IMR-90 (cell line): ENCODE data around the gene PIK3CA. TPM values are rescaled to one million over a fixed set of nuclear protein-coding genes. Genes with fewer than 3 reads are reported as not detected.

Experiments used
- ATAC-seq: fragments of 200-7000 bp; cut with Tn5 transposase; 2 replicates; pipeline ENCODE4 v1.9.1; 2020; ENCODE audit warnings: low read depth, mild to moderate bottlenecking, moderate library complexity
- BruUV-seq: library from RNA; stranded (reverse); fragments of 400-500 nt; replicated peaks from 2 replicates; lab custom pipeline; 2021; lab: Mats Ljungman, UMichigan
- CTCF ChIA-PET: fragments of 300-600 bp; formaldehyde crosslinking; extraction: SDS; loops from one replicate; lab custom pipeline; 2021; ENCODE audit warnings: antibody characterized with exemption; lab: Yijun Ruan, JAX
- POLR2A ChIA-PET: fragments of 300-600 bp; sonication (Branson Sonifier 250); formaldehyde crosslinking; loops from one replicate; lab custom pipeline; 2022; ENCODE audit warnings: antibody characterized with exemption; ENCODE audit not compliant: unreplicated experiment; lab: Charles Lee
- DNase-seq: peaks from one replicate; pipeline ENCODE4 v3.0.0; 2013
- H2AFZ ChIP-seq: replicated peaks from 2 replicates; pipeline ENCODE3; 2013; ENCODE audit warnings: low read length, mild to moderate bottlenecking; ENCODE audit not compliant: poor library complexity
- H2AK5ac ChIP-seq: 2 replicates; pipeline ENCODE4 v1.6.1; 2013; ENCODE audit warnings: low read depth, low read length, inconsistent platforms
- H2AK9ac ChIP-seq: replicated peaks from 2 replicates; pipeline ENCODE3; 2013; ENCODE audit warnings: mild to moderate bottlenecking, low read depth, low read length, moderate library complexity; ENCODE audit not compliant: poor library complexity
- H2BK120ac ChIP-seq: 2 replicates; pipeline ENCODE4 v1.6.1; 2013; ENCODE audit warnings: low read depth, low read length, inconsistent platforms
- H2BK15ac ChIP-seq: 3 replicates; pipeline ENCODE4 v1.6.1; 2013; ENCODE audit warnings: low read depth, low read length, inconsistent platforms
- H2BK20ac ChIP-seq: 2 replicates; pipeline ENCODE4 v1.6.1; 2013; ENCODE audit warnings: low read depth, mild to moderate bottlenecking, inconsistent platforms, low read length, moderate library complexity
- H2BK5ac ChIP-seq: 2 replicates; pipeline ENCODE4 v1.6.1; 2013; ENCODE audit warnings: mild to moderate bottlenecking, low read depth, low read length, inconsistent platforms; ENCODE audit not compliant: poor library complexity, severe bottlenecking
- H3K14ac ChIP-seq: replicated peaks from 2 replicates; pipeline ENCODE4 v1.6.1; 2013; ENCODE audit warnings: low read depth, low read length, inconsistent platforms
- H3K18ac ChIP-seq: 2 replicates; pipeline ENCODE4 v1.6.1; 2013; ENCODE audit warnings: low read depth, low read length, control low read depth
- H3K23ac ChIP-seq: 2 replicates; pipeline ENCODE4 v1.6.1; 2013; ENCODE audit warnings: low read depth, low read length, inconsistent platforms
- H3K27ac ChIP-seq: 2 replicates; pipeline ENCODE4 v1.5.1; 2013; ENCODE audit warnings: mild to moderate bottlenecking, control low read depth, low read length; ENCODE audit not compliant: insufficient read depth
- H3K27me3 ChIP-seq: 2 replicates; pipeline ENCODE4 v1.6.1; 2013; ENCODE audit warnings: low read length; ENCODE audit not compliant: control insufficient read depth, insufficient read depth
- H3K36me3 ChIP-seq: 2 replicates; pipeline ENCODE4 v1.6.1; 2013; ENCODE audit warnings: low read length, mixed read lengths; ENCODE audit not compliant: control insufficient read depth, insufficient read depth
- H3K4ac ChIP-seq: 2 replicates; pipeline ENCODE4 v1.6.1; 2013; ENCODE audit warnings: low read depth, low read length, inconsistent platforms
- H3K4me1 ChIP-seq: 2 replicates; pipeline ENCODE4 v1.6.1; 2013; ENCODE audit warnings: low read length, mixed read lengths; ENCODE audit not compliant: control insufficient read depth, insufficient read depth
- H3K4me2 ChIP-seq: 2 replicates; pipeline ENCODE4 v1.6.1; 2013; ENCODE audit warnings: low read depth, mild to moderate bottlenecking, control low read depth, low read length, moderate library complexity
- H3K4me3 ChIP-seq: 2 replicates; pipeline ENCODE4 v1.5.1; 2013; ENCODE audit warnings: low read depth, mild to moderate bottlenecking, control low read depth, low read length, moderate library complexity; ENCODE audit not compliant: insufficient read depth
- H3K56ac ChIP-seq: 2 replicates; pipeline ENCODE4 v1.6.1; 2013; ENCODE audit warnings: low read length, inconsistent platforms; ENCODE audit not compliant: insufficient read depth; ENCODE audit errors: extremely low read depth
- H3K79me1 ChIP-seq, 2 experiments: 2 replicates each; pipeline ENCODE4 v1.6.1; 2013; ENCODE audit warnings: low read length in 2 of 2, inconsistent platforms in 1 of 2, low read depth in 1 of 2
- H3K9ac ChIP-seq: 2 replicates; pipeline ENCODE4 v1.6.1; 2013; ENCODE audit warnings: low read depth, low read length, control low read depth
- H3K9me1 ChIP-seq: 2 replicates; pipeline ENCODE4 v1.6.1; 2013; ENCODE audit warnings: low read length, inconsistent platforms; ENCODE audit not compliant: insufficient read depth
- H3K9me3 ChIP-seq: 2 replicates; pipeline ENCODE4 v1.6.1; 2013; ENCODE audit warnings: low read length; ENCODE audit not compliant: control insufficient read depth, insufficient read depth
- H4K20me1 ChIP-seq: 2 replicates; pipeline ENCODE4 v1.6.1; 2013; ENCODE audit warnings: low read length, inconsistent platforms; ENCODE audit not compliant: insufficient read depth
- H4K5ac ChIP-seq: 2 replicates; pipeline ENCODE4 v1.6.1; 2013; ENCODE audit warnings: mild to moderate bottlenecking, low read depth, low read length, control low read depth
- H4K8ac ChIP-seq, 2 experiments: 2 replicates each; pipeline ENCODE4 v1.6.1; 2013; ENCODE audit warnings: low read depth in 2 of 2, low read length in 2 of 2, control low read depth in 1 of 2, inconsistent platforms in 1 of 2
- H4K91ac ChIP-seq: 2 replicates; pipeline ENCODE4 v1.6.1; 2013; ENCODE audit warnings: low read depth, low read length, inconsistent platforms; ENCODE audit not compliant: insufficient read depth
- BHLHE40 ChIP-seq: fragments of 150-350 bp; IDR thresholded peaks from 2 replicates; pipeline ENCODE4 v1.6.1; 2016; ENCODE audit warnings: mild to moderate bottlenecking, low read depth, low read length
- CEBPB ChIP-seq: IDR thresholded peaks from 2 replicates; pipeline ENCODE4 v1.6.1; 2012; ENCODE audit warnings: low read depth, low read length, improper control_type of control experiment
- CHD1 ChIP-seq: IDR thresholded peaks from 2 replicates; pipeline ENCODE4 v1.6.1; 2012; ENCODE audit warnings: low read depth, low read length, improper control_type of control experiment
- FOS ChIP-seq: fragments of 150-350 bp; IDR thresholded peaks from 2 replicates; pipeline ENCODE4 v1.6.1; 2016; ENCODE audit warnings: low read depth, low read length
- MAFK ChIP-seq: IDR thresholded peaks from 2 replicates; pipeline ENCODE4 v1.6.1; 2012; ENCODE audit warnings: low read depth, low read length, improper control_type of control experiment
- MAZ ChIP-seq: IDR thresholded peaks from 2 replicates; pipeline ENCODE4 v1.6.1; 2012; ENCODE audit warnings: low read depth, mild to moderate bottlenecking, low read length, improper control_type of control experiment, moderate library complexity, borderline replicate concordance
- MXI1 ChIP-seq: IDR thresholded peaks from 2 replicates; pipeline ENCODE4 v1.6.1; 2012; ENCODE audit warnings: low read depth, mild to moderate bottlenecking, low read length, moderate library complexity, borderline replicate concordance
- NFE2L2 ChIP-seq: fragments of 150-350 bp; IDR thresholded peaks from 2 replicates; pipeline ENCODE4 v1.6.1; 2016; ENCODE audit warnings: low read depth, mild to moderate bottlenecking, low read length
- POLR2A ChIP-seq: IDR thresholded peaks from 2 replicates; pipeline ENCODE4 v1.6.1; 2012; ENCODE audit warnings: mild to moderate bottlenecking, low read depth, low read length
- RAD21 ChIP-seq: IDR thresholded peaks from 2 replicates; pipeline ENCODE4 v1.6.1; 2012; ENCODE audit warnings: low read length, improper control_type of control experiment
- RCOR1 ChIP-seq: IDR thresholded peaks from 2 replicates; pipeline ENCODE4 v1.6.1; 2012; ENCODE audit warnings: mild to moderate bottlenecking, low read length, improper control_type of control experiment; ENCODE audit not compliant: insufficient replicate concordance
- RFX5 ChIP-seq: IDR thresholded peaks from 2 replicates; pipeline ENCODE4 v1.8.0; 2012; ENCODE audit warnings: low read depth, mild to moderate bottlenecking, low read length, moderate library complexity
- WGBS, 2 experiments: methylation state at CpG; one replicate each; pipeline versions ENCODE4 v1.1.5 to v1.1.7; 2013; ENCODE audit warnings: missing lambda C conversion rate in 2 of 2; ENCODE audit not compliant: insufficient read length in 1 of 2; ENCODE audit errors: extremely low coverage in 2 of 2; 5-methylcytosine and 5-hydroxymethylcytosine counted together
- dilution Hi-C: fragments of 300-500 bp; cut with HindIII; formaldehyde crosslinking; loops from one replicate; pipeline ENCODE4 v1.14.3; 2018; ENCODE audit warnings: low sequenced_read_pairs; ENCODE audit not compliant: unreplicated experiment
- in situ Hi-C: fragments of 300-500 bp; cut with MboI; formaldehyde crosslinking; loops from 3 replicates; pipeline ENCODE4 v1.14.3; 2019; ENCODE audit warnings: low sequenced_read_pairs, inconsistent platforms, mixed read lengths
- intact Hi-C: fragments of 100-400 bp; cut with micrococcal nuclease; formaldehyde crosslinking; loops from 2 replicates; pipeline ENCODE4 v1.10.0; 2022
- polyA plus RNA-seq, 3 experiments: library from polyadenylated mRNA; depleted of rRNA; stranded (reverse); fragments of >200 nt; gene quantifications; 2 replicates each; pipeline ENCODE4 v1.2.3, GENCODE V29; 2012; ENCODE audit warnings: low replicate concordance in 1 of 3
- total RNA-seq: library from RNA; depleted of rRNA; stranded (reverse); fragments of >200 nt; gene quantifications from 2 replicates; pipeline ENCODE4 v1.2.3, GENCODE V29; 2012
- TF ChIP-seq, protein P1 (sequence below): fragments of 150-350 bp; IDR thresholded peaks from 2 replicates; pipeline ENCODE4 v1.6.1; 2017; ENCODE audit warnings: mild to moderate bottlenecking, antibody characterized with exemption, low read length, low read depth
- TF ChIP-seq, protein P2 (sequence below): conservative IDR thresholded peaks from 2 replicates; pipeline ENCODE4 v1.5.1; 2012; ENCODE audit warnings: mild to moderate bottlenecking, low read depth, low read length, improper control_type of control experiment
- TF ChIP-seq, protein P3 (sequence below): fragments of 150-350 bp; IDR thresholded peaks from 2 replicates; pipeline ENCODE4 v1.6.1; 2016; ENCODE audit warnings: low read depth, mild to moderate bottlenecking, low read length, moderate library complexity, borderline replicate concordance

The PIK3CA gene
- total and polyA plus RNA-seq, 2 of the 4 experiments (the other 2 are of a cell fraction): 5.7 to 22.4 TPM

DNA sequence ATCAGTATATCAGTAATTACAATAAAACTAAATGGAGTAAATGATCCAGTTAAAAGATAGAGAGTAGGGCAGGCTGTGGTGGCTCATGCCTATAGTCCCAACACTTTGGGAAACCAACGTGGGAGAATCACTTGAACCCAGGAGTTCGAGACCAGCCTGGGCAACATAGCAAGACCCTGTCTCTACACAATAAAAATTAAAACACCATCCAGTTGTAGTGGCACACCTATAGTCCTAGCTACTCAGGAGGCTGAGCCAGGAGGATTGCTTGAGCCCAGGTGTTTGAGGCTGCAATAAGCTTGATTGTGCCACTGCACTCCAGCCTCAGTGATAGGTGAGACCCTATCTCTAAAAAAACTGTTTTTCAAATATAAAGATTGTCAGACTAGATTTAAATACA, 108.7 kb downstream of the PIK3CA start:
- Histone ChIP-seq H3K23ac (no peak overlapping the region), H2AFZ (no peak overlapping the region), H4K5ac (no peak overlapping the region), H3K18ac (no peak overlapping the region), H3K36me3 (no peaks in the 10 kb centered on the region), H3K9ac (no peak overlapping the region), H3K9me3 (peaks cover 3% of the 10 kb centered on the region; the same call in 1 of the 2 replicates), H2BK5ac (no peak overlapping the region), H3K9me1 (no peaks in the 10 kb centered on the region), H3K4ac (no peak overlapping the region), H4K91ac (no peak overlapping the region), H3K4me2 (no peak overlapping the region), H3K14ac (no peak overlapping the region), H3K56ac (no peak overlapping the region), H2AK9ac (no peak overlapping the region), H2BK15ac (no peak overlapping the region), H3K27me3 (no peaks in the 10 kb centered on the region), H2AK5ac (no peak overlapping the region), H3K27ac (no peak overlapping the region), H3K79me1 (no peaks in the 10 kb centered on the region; a peak in 1 of 4 replicates), H2BK120ac (no peak overlapping the region), H4K20me1 (no peaks in the 10 kb centered on the region), H2BK20ac (no peak overlapping the region), H3K4me1 (no peaks in the 10 kb centered on the region), H3K4me3 (no peak overlapping the region), H4K8ac (no peak overlapping the region)
- intact Hi-C loops (no loop called here), in situ Hi-C loops (no loop called here), dilution Hi-C loops (no loop called here)
- no TSS peak for BruUV-seq
- ChIA-PET CTCF (interaction anchor here (0.6 kb wide), 1 partner anchor 19 kb away, joined by 4 read pairs; no protein-coding TSS in a partner anchor), POLR2A (interaction anchor here (0.7 kb wide), 1 partner anchor 158 kb away, joined by 4 read pairs; no protein-coding TSS in a partner anchor)
- no peak for DNase-seq
- no peak for ATAC-seq
- no CpG with 5 or more reads among the region's 2 CpGs for WGBS, 2 experiments
- no peak for TF ChIP-seq MXI1
- TF ChIP-seq CHD1: no peak
- no peak for TF ChIP-seq RAD21
- TF ChIP-seq NFE2L2: no peak
- no peak for TF ChIP-seq RFX5
- TF ChIP-seq FOS: no peak
- TF ChIP-seq, protein P1, sequence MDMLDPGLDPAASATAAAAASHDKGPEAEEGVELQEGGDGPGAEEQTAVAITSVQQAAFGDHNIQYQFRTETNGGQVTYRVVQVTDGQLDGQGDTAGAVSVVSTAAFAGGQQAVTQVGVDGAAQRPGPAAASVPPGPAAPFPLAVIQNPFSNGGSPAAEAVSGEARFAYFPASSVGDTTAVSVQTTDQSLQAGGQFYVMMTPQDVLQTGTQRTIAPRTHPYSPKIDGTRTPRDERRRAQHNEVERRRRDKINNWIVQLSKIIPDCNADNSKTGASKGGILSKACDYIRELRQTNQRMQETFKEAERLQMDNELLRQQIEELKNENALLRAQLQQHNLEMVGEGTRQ: no peak
- no peak for TF ChIP-seq MAFK
- TF ChIP-seq MAZ: no peak
- TF ChIP-seq RCOR1: no peak
- TF ChIP-seq CEBPB: no peak
- TF ChIP-seq POLR2A: no peak
- TF ChIP-seq BHLHE40: no peak
- TF ChIP-seq, protein P2, sequence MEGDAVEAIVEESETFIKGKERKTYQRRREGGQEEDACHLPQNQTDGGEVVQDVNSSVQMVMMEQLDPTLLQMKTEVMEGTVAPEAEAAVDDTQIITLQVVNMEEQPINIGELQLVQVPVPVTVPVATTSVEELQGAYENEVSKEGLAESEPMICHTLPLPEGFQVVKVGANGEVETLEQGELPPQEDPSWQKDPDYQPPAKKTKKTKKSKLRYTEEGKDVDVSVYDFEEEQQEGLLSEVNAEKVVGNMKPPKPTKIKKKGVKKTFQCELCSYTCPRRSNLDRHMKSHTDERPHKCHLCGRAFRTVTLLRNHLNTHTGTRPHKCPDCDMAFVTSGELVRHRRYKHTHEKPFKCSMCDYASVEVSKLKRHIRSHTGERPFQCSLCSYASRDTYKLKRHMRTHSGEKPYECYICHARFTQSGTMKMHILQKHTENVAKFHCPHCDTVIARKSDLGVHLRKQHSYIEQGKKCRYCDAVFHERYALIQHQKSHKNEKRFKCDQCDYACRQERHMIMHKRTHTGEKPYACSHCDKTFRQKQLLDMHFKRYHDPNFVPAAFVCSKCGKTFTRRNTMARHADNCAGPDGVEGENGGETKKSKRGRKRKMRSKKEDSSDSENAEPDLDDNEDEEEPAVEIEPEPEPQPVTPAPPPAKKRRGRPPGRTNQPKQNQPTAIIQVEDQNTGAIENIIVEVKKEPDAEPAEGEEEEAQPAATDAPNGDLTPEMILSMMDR: no peak
- TF ChIP-seq, protein P3, sequence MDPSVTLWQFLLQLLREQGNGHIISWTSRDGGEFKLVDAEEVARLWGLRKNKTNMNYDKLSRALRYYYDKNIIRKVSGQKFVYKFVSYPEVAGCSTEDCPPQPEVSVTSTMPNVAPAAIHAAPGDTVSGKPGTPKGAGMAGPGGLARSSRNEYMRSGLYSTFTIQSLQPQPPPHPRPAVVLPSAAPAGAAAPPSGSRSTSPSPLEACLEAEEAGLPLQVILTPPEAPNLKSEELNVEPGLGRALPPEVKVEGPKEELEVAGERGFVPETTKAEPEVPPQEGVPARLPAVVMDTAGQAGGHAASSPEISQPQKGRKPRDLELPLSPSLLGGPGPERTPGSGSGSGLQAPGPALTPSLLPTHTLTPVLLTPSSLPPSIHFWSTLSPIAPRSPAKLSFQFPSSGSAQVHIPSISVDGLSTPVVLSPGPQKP: no peak
